Dermis microvascular lymphatic vessel endothelial cell (primary cell): Measurements from ENCODE around the gene LRRC61. TPM values are rescaled to one million over a fixed set of nuclear protein-coding genes. Genes with fewer than 3 reads are reported as not detected.

Experiments used
- DNase-seq, 2 donors: peaks; one replicate each; pipeline versions ENCODE4 v3.0.0 to v3.0.0-alpha.2; 2010; ENCODE audit warnings: low read depth in 2 of 2
- total RNA-seq: library from RNA; depleted of rRNA; stranded (reverse); fragments of >200 nt; gene quantifications from 2 replicates; pipeline ENCODE4 v1.2.1, GENCODE V29; 2014

The LRRC61 gene
- total RNA-seq, 1 donor from 2014 or later = 3.7 TPM

- no peak for DNase-seq
Measured at GRCh38 chr7:150355666-150356059, 32.5 kb downstream of the LRRC61 start.

- DNase-seq = peak; percentile 22 to 59
Measured at GRCh38 chr7:150356265-150356897, 33.2 kb downstream of the LRRC61 start.

GRCh38 chr7:150357270-150357669 is 34.1 kb downstream of the LRRC61 start:
- DNase-seq = no peak

- DNase-seq = no peak
Measured at GRCh38 chr7:150357771-150358427, 34.7 kb downstream of the LRRC61 start.

- DNase-seq = no peak
Measured at GRCh38 chr7:150358433-150358832, 35.3 kb downstream of the LRRC61 start.

GRCh38 chr7:150358988-150359621 is 36.0 kb downstream of the LRRC61 start:
- DNase-seq = no peak

GRCh38 chr7:150359622-150360362 is 36.6 kb downstream of the LRRC61 start:
- no peak for DNase-seq

GRCh38 chr7:150360363-150361058 is 37.4 kb downstream of the LRRC61 start:
- no peak for DNase-seq

GRCh38 chr7:150361402-150361801 is 38.2 kb downstream of the LRRC61 start:
- no peak for DNase-seq

- no peak for DNase-seq
Measured at GRCh38 chr7:150361807-150362621, 38.9 kb downstream of the LRRC61 start.

GRCh38 chr7:150363370-150363769 is 40.2 kb downstream of the LRRC61 start:
- DNase-seq = no peak

- DNase-seq = peak in 1 of 2 donors; percentile 38
Measured at GRCh38 chr7:150363872-150364271, 40.7 kb downstream of the LRRC61 start.

- DNase-seq = no peak
Measured at GRCh38 chr7:150365194-150365593, 42.0 kb downstream of the LRRC61 start.

- no peak for DNase-seq
Measured at GRCh38 chr7:150365673-150366398, 42.7 kb downstream of the LRRC61 start.

GRCh38 chr7:150367677-150368095 is 44.5 kb downstream of the LRRC61 start:
- peak in 1 of 2 donors; percentile 79 for DNase-seq

- DNase-seq = peak; percentile 81 to 92
Measured at GRCh38 chr7:150368096-150368883, 45.1 kb downstream of the LRRC61 start, which contains the start of gene REPIN1. Gene REPIN1 (plus strand): TSS chr7:150368822. CDS start chr7:150369712, 890 bp downstream.

- peak; percentile 78 to 80 for DNase-seq
Measured at GRCh38 chr7:150368884-150369747, 46.0 kb downstream of the LRRC61 start.
